ENCODE results near the gene SHISAL1.

DNA sequence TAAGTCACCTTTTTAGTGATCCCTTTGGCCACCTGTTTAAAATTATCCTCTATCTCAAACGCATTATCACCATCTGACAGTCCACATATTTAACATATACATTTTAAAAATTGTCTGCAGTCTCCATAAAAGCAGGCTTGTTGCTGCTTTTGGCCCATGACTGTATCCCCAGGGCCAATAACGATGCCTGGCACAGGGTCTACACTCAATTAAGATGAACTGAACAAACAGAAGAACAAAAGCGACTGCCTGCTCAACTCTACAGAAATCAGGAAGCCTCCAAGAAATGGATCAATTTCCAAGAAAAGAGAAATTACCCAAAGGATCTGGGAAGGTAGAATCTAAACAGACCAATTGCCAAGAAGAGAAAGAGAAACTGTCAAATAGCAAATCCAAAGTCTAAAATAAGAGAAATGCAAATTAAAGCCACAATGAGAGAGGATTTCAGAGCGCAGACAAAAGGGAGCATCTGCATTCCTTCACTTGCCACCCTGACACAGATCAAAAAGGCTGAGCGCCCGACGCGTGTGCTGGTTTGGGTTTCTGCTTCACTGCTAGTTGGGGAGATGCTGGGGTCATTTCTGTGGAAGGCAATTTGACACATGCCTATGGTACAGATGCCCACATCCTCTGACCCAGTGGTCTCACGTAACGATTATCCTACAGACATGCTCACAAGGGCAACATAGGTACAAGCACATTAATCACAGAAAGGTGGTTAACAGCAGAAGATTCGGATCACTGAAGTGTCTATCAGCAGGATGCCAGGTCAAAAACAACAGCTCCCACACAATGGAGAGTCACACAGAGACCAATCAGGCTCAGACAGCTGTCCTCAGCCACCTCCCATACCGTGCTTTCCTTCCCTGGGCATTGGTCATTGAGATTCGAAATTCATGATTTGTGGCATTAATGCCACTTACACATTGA lies 55.9 kb downstream of the SHISAL1 start:
- TF ChIP-seq CTCF (IDR thresholded peaks at IDR 0.05 in 8 of 11, conservative IDR thresholded peaks at IDR 0.05 in 3 of 11) (no peak), POLR2A (IDR thresholded peaks at IDR 0.05) (no peak)
